ENCODE results near the gene TRAPPC4. TPM values are rescaled to one million over a fixed set of nuclear protein-coding genes. Genes with fewer than 3 reads are reported as not detected.
"Not testable (repeated sequence)": the region's sequence is repeated elsewhere in the genome, so short reads cannot be mapped to it uniquely, and the experiment has no call there.

TRAPPC4 gene
- 78.9 TPM for total RNA-seq (2021; ENCODE audit: unreplicated experiment)
- 88.8 TPM for polyA plus RNA-seq (2012; ENCODE audit: insufficient read length)
- Bru-seq, nascent RNA = percentile 81 among the genes with signal in this experiment
- BruChase-seq, experiment 1, labeled RNA remaining after a 2-hour chase = percentile 83 among the genes with signal in this experiment
- BruChase-seq, experiment 2, labeled RNA remaining after a 6-hour chase = percentile 86 among the genes with signal in this experiment
- long read RNA-seq, transcript TRAPPC4-214 (5 exons, 1,759 nt) = major isoform, 34 of 47 reads
- long read RNA-seq, partial matches to known transcripts = 0 of 47 reads
- long read RNA-seq, other reads (novel, unspliced or antisense) = 5 of 47 reads

- Histone ChIP-seq H3K4me1 (ENCODE audit: control insufficient read depth, insufficient read depth, low read length) (peaks cover 31% of the 10 kb centered on the region), H3K9me3 (ENCODE audit: control insufficient read depth, insufficient read depth, low read depth, low read length) (no peaks in the 10 kb centered on the region), H3K4me3 (ENCODE audit: low read depth in 2 of 2, low read length in 2 of 2) (peak within 1 kb of the TSS; percentile 67 to 85), H3K27me3 (ENCODE audit: control insufficient read depth, insufficient read depth, low read length) (no peaks in the 10 kb centered on the region), H3K27ac (ENCODE audit: low read length) (peak within 1 kb of the TSS; percentile 99), H3K36me3 (ENCODE audit: control insufficient read depth, insufficient read depth, low read length) (peaks cover 26% of the 10 kb centered on the region)
- TF ChIP-seq CTCF (IDR thresholded peaks at IDR 0.05) = no peak
- TF ChIP-seq REST (IDR thresholded peaks at IDR 0.05; ENCODE audit: insufficient read depth in 1 of 2, low read depth in 2 of 2, low read length in 1 of 2) = peak in 1 of 2 experiments; percentile 32; a peak in 1 of 4 replicates
- TF ChIP-seq TCF7L2 (IDR thresholded peaks at IDR 0.05; ENCODE audit: low read depth, low read length) = peak; percentile 89
- peak; percentile 64 for TF ChIP-seq SIN3A (IDR thresholded peaks at IDR 0.05; ENCODE audit: borderline replicate concordance, insufficient read depth, low read depth, low read length)
- TF ChIP-seq POLR2AphosphoS5 (IDR thresholded peaks at IDR 0.05; ENCODE audit: low read depth, low read length) = peak; percentile 98
- in situ Hi-C loops (cut with HindIII; ENCODE audit: low pct_unique_long_range_greater_than_20kb, low sequenced_read_pairs) (loop anchor here (5.0 kb wide), 1 partner anchor 226 kb away; the partner anchor contains the start of gene DDX6), intact Hi-C loops (cut with micrococcal nuclease; ENCODE audit: unreplicated experiment) (no loop called here)
- no TSS peak for BruUV-seq (replicated peaks)
- peak; percentile 93 for ATAC-seq
- ChIA-PET CTCF (interaction anchor here (0.6 kb wide), 3 partner anchors 12 to 310 kb away, joined by 4 read pairs; no protein-coding TSS in a partner anchor), POLR2A (interaction anchor here (0.7 to 0.9 kb wide), 2 partner anchors 84 to 344 kb away, joined by 3 read pairs; no protein-coding TSS in a partner anchor)
- peak; percentile 95 for DNase-seq (ENCODE audit: low read depth, low spot score)
These were observed at the start of gene TRAPPC4, which contains the start of gene RPS25 for GRCh38 chr11:119018074-119018938. TSS of gene TRAPPC4 (plus strand) at chr11:119018766. CDS start at chr11:119018796, 30 bp downstream. TSS of gene RPS25 (minus strand) at chr11:119018343. CDS start at chr11:119018284, 59 bp downstream.

- H3K27ac ChIP-seq (ENCODE audit: low read length); BruUV-seq (replicated peaks); DNase-seq (ENCODE audit: low read depth, low spot score); intact Hi-C loops (cut with micrococcal nuclease; ENCODE audit: unreplicated experiment); POLR2A ChIA-PET; H3K36me3 ChIP-seq (ENCODE audit: control insufficient read depth, insufficient read depth, low read length); H3K4me1 ChIP-seq (ENCODE audit: control insufficient read depth, insufficient read depth, low read length); ATAC-seq; in situ Hi-C loops (cut with HindIII; ENCODE audit: low pct_unique_long_range_greater_than_20kb, low sequenced_read_pairs); H3K9me3 ChIP-seq (ENCODE audit: control insufficient read depth, insufficient read depth, low read depth, low read length); H3K4me3 ChIP-seq (ENCODE audit: low read depth in 2 of 2, low read length in 2 of 2); H3K27me3 ChIP-seq (ENCODE audit: control insufficient read depth, insufficient read depth, low read length): not testable (repeated sequence)
- CTCF ChIA-PET = interaction anchor here (0.6 kb wide), 1 partner anchor 150 kb away, joined by 3 read pairs; no protein-coding TSS in a partner anchor
These were observed 49.1 kb upstream of the TRAPPC4 start for GRCh38 chr11:118969508-118969907.

Measured in Panc1 (cell line).